ENCODE results near the gene GFRA1. TPM values are rescaled to one million over a fixed set of nuclear protein-coding genes. Genes with fewer than 3 reads are reported as not detected.

The GFRA1 gene
- total and polyA plus RNA-seq, 10 donors: 0.52 to 36.5 (median 4.5) TPM

- intact Hi-C loops (cut with DNase I; ENCODE audit: low total_unique reads): no loop called here
- TF ChIP-seq POLR2A (IDR thresholded peaks at IDR 0.05) (no peak), CTCF (IDR thresholded peaks at IDR 0.05 in 8 of 11, conservative IDR thresholded peaks at IDR 0.05 in 3 of 11) (no peak), POLR2AphosphoS5 (IDR thresholded peaks at IDR 0.05) (no peak)
- Histone ChIP-seq H3K36me3 (no peaks in the 10 kb centered on the region), H3K4me3 (no peak overlapping the region), H3K27ac (no peak overlapping the region), H3K27me3 (replicated peaks in 1 of 7) (peaks cover 0 to 8% (median 0%) of the 10 kb centered on the region in 7 donors), H3K9me3 (no peaks in the 10 kb centered on the region), H3K4me1 (peaks cover 0 to 9% (median 0%) of the 10 kb centered on the region in 6 donors)
- no peak for DNase-seq
- 55 to 74% (median 63%) methylated on average over 6 of the region's 6 CpGs for WGBS, 5 donors
Observed at GRCh38 chr10:116088985-116089384, 184.0 kb downstream of the GFRA1 start.

GRCh38 chr10:116085323-116085722 is 187.7 kb downstream of the GFRA1 start:
- 80 to 90% (median 82%) methylated on average over 4 of the region's 4 CpGs for WGBS, 5 donors
- H3K27me3 ChIP-seq (replicated peaks in 1 of 7): peaks cover 0 to 8% (median 0%) of the 10 kb centered on the region in 7 donors
- H3K36me3 ChIP-seq: no peaks in the 10 kb centered on the region
- no peak for DNase-seq
- intact Hi-C loops (cut with DNase I; ENCODE audit: low total_unique reads): no loop called here
- TF ChIP-seq CTCF (IDR thresholded peaks at IDR 0.05 in 8 of 11, conservative IDR thresholded peaks at IDR 0.05 in 3 of 11): no peak
- no peak for TF ChIP-seq POLR2A (IDR thresholded peaks at IDR 0.05)
- no peak for TF ChIP-seq POLR2AphosphoS5 (IDR thresholded peaks at IDR 0.05)
- no peak overlapping the region for H3K4me3 ChIP-seq
- peaks cover 0 to 9% (median 0%) of the 10 kb centered on the region in 6 donors for H3K4me1 ChIP-seq
- H3K9me3 ChIP-seq: no peaks in the 10 kb centered on the region
- H3K27ac ChIP-seq: no peak overlapping the region

DNA sequence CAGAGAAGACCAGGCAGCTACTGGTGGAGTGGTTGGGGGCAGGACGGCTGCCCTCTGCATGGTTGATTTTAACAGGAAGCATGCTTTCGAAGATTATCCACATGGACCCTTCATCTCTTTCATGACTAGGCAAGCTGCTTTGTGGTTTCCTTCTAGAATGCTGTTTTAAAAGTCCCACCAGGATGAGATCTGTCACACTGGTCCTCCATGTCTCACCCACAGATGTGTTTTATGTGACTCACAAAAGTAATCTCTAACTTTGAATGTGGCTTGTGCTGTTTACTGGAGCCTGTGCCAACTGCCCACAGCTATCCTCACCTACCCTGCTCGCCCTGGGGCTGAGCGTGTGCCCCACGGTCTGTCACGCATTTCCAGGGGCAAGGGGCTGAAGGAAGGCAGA is 188.8 kb downstream of the GFRA1 start:
- no peaks in the 10 kb centered on the region for H3K36me3 ChIP-seq
- DNase-seq: no peak
- peaks cover 0 to 8% (median 0%) of the 10 kb centered on the region in 7 donors for H3K27me3 ChIP-seq (replicated peaks in 1 of 7)
- TF ChIP-seq POLR2AphosphoS5 (IDR thresholded peaks at IDR 0.05): no peak
- no peak for TF ChIP-seq CTCF (IDR thresholded peaks at IDR 0.05 in 8 of 11, conservative IDR thresholded peaks at IDR 0.05 in 3 of 11)
- no peak for TF ChIP-seq POLR2A (IDR thresholded peaks at IDR 0.05)
- intact Hi-C loops (cut with DNase I; ENCODE audit: low total_unique reads): no loop called here
- no peak overlapping the region for H3K4me3 ChIP-seq
- 29 to 54% (median 44%) methylated on average over 6 of the region's 6 CpGs for WGBS, 5 donors
- peaks cover 0 to 1% (median 0%) of the 10 kb centered on the region in 6 donors for H3K4me1 ChIP-seq
- no peaks in the 10 kb centered on the region for H3K9me3 ChIP-seq
- no peak overlapping the region for H3K27ac ChIP-seq

GRCh38 chr10:116083226-116083762 is 189.7 kb downstream of the GFRA1 start:
- intact Hi-C loops (cut with DNase I; ENCODE audit: low total_unique reads): no loop called here
- no peak for TF ChIP-seq POLR2AphosphoS5 (IDR thresholded peaks at IDR 0.05)
- TF ChIP-seq POLR2A (IDR thresholded peaks at IDR 0.05): no peak
- no peak for TF ChIP-seq CTCF (IDR thresholded peaks at IDR 0.05 in 8 of 11, conservative IDR thresholded peaks at IDR 0.05 in 3 of 11)
- no peaks in the 10 kb centered on the region for H3K4me1 ChIP-seq
- no peaks in the 10 kb centered on the region for H3K9me3 ChIP-seq
- DNase-seq: no peak
- no peak overlapping the region for H3K27ac ChIP-seq
- H3K4me3 ChIP-seq: no peak overlapping the region
- H3K27me3 ChIP-seq (replicated peaks in 1 of 7): peaks cover 0 to 8% (median 0%) of the 10 kb centered on the region in 7 donors
- no peaks in the 10 kb centered on the region for H3K36me3 ChIP-seq
- 85 to 89% (median 88%) methylated on average over 8 of the region's 8 CpGs for WGBS, 5 donors

Data from spleen (tissue), 11 donors.